PFSK-1 (cell line): ENCODE measurements around the gene SFMBT2.

Source experiments
- FOXP2 ChIP-seq: optimal IDR thresholded peaks from 2 replicates; pipeline ENCODE3; 2011; ENCODE audit warnings: borderline replicate concordance, control low read depth, inconsistent platforms; ENCODE audit not compliant: insufficient read depth; ENCODE audit errors: extremely low read length, extremely low read depth
- POLR2AphosphoS5 ChIP-seq: IDR thresholded peaks from 2 replicates; pipeline ENCODE4 v1.6.1; 2012; ENCODE audit warnings: low read depth, mild to moderate bottlenecking, control low read depth, low read length, moderate library complexity
- REST ChIP-seq, 2 experiments: IDR thresholded peaks; 2 replicates each; pipeline versions ENCODE4 v1.6.1 to v1.8.0; 2011 to 2012; ENCODE audit warnings: low read depth in 2 of 2, low read length in 2 of 2, control low read depth in 1 of 2, inconsistent platforms in 1 of 2, mild to moderate bottlenecking in 1 of 2, moderate library complexity in 1 of 2; ENCODE audit not compliant: insufficient read depth in 1 of 2
- SIN3A ChIP-seq: IDR thresholded peaks from 2 replicates; pipeline ENCODE4 v1.6.1; 2012; ENCODE audit warnings: mild to moderate bottlenecking, low read length, moderate library complexity, borderline replicate concordance; ENCODE audit not compliant: insufficient read depth
- TAF1 ChIP-seq: IDR thresholded peaks from 2 replicates; pipeline ENCODE4 v1.6.1; 2012; ENCODE audit warnings: low read length, control low read depth, borderline replicate concordance; ENCODE audit not compliant: insufficient read depth

- no peak for TF ChIP-seq REST (IDR thresholded peaks at IDR 0.05; ENCODE audit: insufficient read depth in 1 of 2, low read depth in 2 of 2, low read length in 2 of 2)
- no peak for TF ChIP-seq SIN3A
- no peak for TF ChIP-seq POLR2AphosphoS5
- TF ChIP-seq TAF1, result no peak
- no peak for TF ChIP-seq FOXP2
These were observed 149.9 kb downstream of the SFMBT2 start for GRCh38 chr10:7260912-7261311.
